ENCODE data around the gene CBY2.
"Not testable (repeated sequence)": the region's sequence is repeated elsewhere in the genome, so short reads cannot be mapped to it uniquely, and the experiment has no call there.

Gene CBY2

GRCh38 chr13:45702088-45702487 is at the start of gene CBY2:
Gene CBY2, plus strand, starts transcription at chr13:45702320. Its CDS starts 71 bp downstream, at chr13:45702391.
- no peak for DNase-seq (ENCODE audit: low read depth)

- no peak for DNase-seq (ENCODE audit: low read depth)
These were observed 47.3 kb upstream of the CBY2 start for GRCh38 chr13:45654633-45655349.

GRCh38 chr13:45658586-45659235 is 43.4 kb upstream of the CBY2 start:
- DNase-seq (ENCODE audit: low read depth), result peak; percentile 55

GRCh38 chr13:45659536-45659935 is 42.6 kb upstream of the CBY2 start:
- DNase-seq (ENCODE audit: low read depth), result no peak

GRCh38 chr13:45660458-45660857 is 41.7 kb upstream of the CBY2 start:
- not testable (repeated sequence) for DNase-seq (ENCODE audit: low read depth)

- DNase-seq (ENCODE audit: low read depth), result no peak
These were observed 40.0 kb upstream of the CBY2 start for GRCh38 chr13:45662162-45662561.

GRCh38 chr13:45662903-45663302 is 39.2 kb upstream of the CBY2 start:
- not testable (repeated sequence) for DNase-seq (ENCODE audit: low read depth)

- not testable (repeated sequence) for DNase-seq (ENCODE audit: low read depth)
These were observed 32.5 kb upstream of the CBY2 start for GRCh38 chr13:45669626-45670025.

- no peak for DNase-seq (ENCODE audit: low read depth)
These were observed 31.8 kb upstream of the CBY2 start for GRCh38 chr13:45670189-45670885.

- DNase-seq (ENCODE audit: low read depth), result peak; percentile 50
These were observed 27.2 kb upstream of the CBY2 start for GRCh38 chr13:45674908-45675307.

- no peak for DNase-seq (ENCODE audit: low read depth)
These were observed 23.8 kb upstream of the CBY2 start for GRCh38 chr13:45678282-45678681.

- no peak for DNase-seq (ENCODE audit: low read depth)
These were observed 21.0 kb upstream of the CBY2 start for GRCh38 chr13:45681113-45681512.

GRCh38 chr13:45682494-45683008 is 19.6 kb upstream of the CBY2 start:
- DNase-seq (ENCODE audit: low read depth), result no peak

GRCh38 chr13:45683701-45684100 is 18.4 kb upstream of the CBY2 start:
- no peak for DNase-seq (ENCODE audit: low read depth)

- DNase-seq (ENCODE audit: low read depth), result no peak
These were observed 13.5 kb upstream of the CBY2 start for GRCh38 chr13:45688577-45688976.

GRCh38 chr13:45690636-45691035 is 11.5 kb upstream of the CBY2 start:
- no peak for DNase-seq (ENCODE audit: low read depth)

- DNase-seq (ENCODE audit: low read depth), result no peak
These were observed 10.9 kb upstream of the CBY2 start for GRCh38 chr13:45691251-45691650.

GRCh38 chr13:45691667-45692066 is 10.5 kb upstream of the CBY2 start:
- no peak for DNase-seq (ENCODE audit: low read depth)

GRCh38 chr13:45695198-45695730 is 6.9 kb upstream of the CBY2 start:
- no peak for DNase-seq (ENCODE audit: low read depth)

- DNase-seq (ENCODE audit: low read depth), result no peak
These were observed 5.4 kb upstream of the CBY2 start for GRCh38 chr13:45696610-45697226.

GRCh38 chr13:45700971-45701900 is 884 bp upstream of the CBY2 start:
- no peak for DNase-seq (ENCODE audit: low read depth)
